SK-N-SH treated with all-trans-retinoic acid at 6 μM for 48 hours (cell line): ENCODE measurements around the gene TBATA.

Source experiments
- ISL1 ChIP-seq: fragments of 250-450 bp; sonication (Bioruptor Pico); IDR thresholded peaks from 2 replicates; pipeline ENCODE4 v2.1.2; 2022; ENCODE audit warnings: mild to moderate bottlenecking, moderate library complexity
- RARB ChIP-seq: fragments of 250-450 bp; sonication (Bioruptor Pico); IDR thresholded peaks from 2 replicates; pipeline ENCODE4 v1.8.0; 2021; ENCODE audit warnings: mild to moderate bottlenecking, moderate library complexity
- ZNF70 ChIP-seq: fragments of 450-650 bp; formaldehyde crosslinking; IDR thresholded peaks from 2 replicates; pipeline ENCODE4 v1.5.0; 2020; ENCODE audit warnings: mild to moderate bottlenecking, moderate library complexity
- TF ChIP-seq, protein P1 (sequence below): fragments of 250-450 bp; sonication (Bioruptor Pico); IDR thresholded peaks from 2 replicates; pipeline ENCODE4 v1.8.0; 2020; ENCODE audit warnings: mild to moderate bottlenecking, moderate library complexity, borderline replicate concordance
- TF ChIP-seq, protein P2 (sequence below): fragments of 250-450 bp; sonication (Bioruptor Pico); IDR thresholded peaks from 2 replicates; pipeline ENCODE4 v1.5.1; 2020; ENCODE audit warnings: low read depth, mild to moderate bottlenecking, moderate library complexity

GRCh38 chr10:70784016-70784415, 1.2 kb downstream of the TBATA start:
- no peak for TF ChIP-seq RARB (CRISPR knock-in tag)
- TF ChIP-seq, protein P1, sequence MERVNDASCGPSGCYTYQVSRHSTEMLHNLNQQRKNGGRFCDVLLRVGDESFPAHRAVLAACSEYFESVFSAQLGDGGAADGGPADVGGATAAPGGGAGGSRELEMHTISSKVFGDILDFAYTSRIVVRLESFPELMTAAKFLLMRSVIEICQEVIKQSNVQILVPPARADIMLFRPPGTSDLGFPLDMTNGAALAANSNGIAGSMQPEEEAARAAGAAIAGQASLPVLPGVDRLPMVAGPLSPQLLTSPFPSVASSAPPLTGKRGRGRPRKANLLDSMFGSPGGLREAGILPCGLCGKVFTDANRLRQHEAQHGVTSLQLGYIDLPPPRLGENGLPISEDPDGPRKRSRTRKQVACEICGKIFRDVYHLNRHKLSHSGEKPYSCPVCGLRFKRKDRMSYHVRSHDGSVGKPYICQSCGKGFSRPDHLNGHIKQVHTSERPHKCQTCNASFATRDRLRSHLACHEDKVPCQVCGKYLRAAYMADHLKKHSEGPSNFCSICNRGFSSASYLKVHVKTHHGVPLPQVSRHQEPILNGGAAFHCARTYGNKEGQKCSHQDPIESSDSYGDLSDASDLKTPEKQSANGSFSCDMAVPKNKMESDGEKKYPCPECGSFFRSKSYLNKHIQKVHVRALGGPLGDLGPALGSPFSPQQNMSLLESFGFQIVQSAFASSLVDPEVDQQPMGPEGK (CRISPR knock-in tag), result no peak
- no peak for TF ChIP-seq ISL1 (CRISPR knock-in tag)
- TF ChIP-seq, protein P2, sequence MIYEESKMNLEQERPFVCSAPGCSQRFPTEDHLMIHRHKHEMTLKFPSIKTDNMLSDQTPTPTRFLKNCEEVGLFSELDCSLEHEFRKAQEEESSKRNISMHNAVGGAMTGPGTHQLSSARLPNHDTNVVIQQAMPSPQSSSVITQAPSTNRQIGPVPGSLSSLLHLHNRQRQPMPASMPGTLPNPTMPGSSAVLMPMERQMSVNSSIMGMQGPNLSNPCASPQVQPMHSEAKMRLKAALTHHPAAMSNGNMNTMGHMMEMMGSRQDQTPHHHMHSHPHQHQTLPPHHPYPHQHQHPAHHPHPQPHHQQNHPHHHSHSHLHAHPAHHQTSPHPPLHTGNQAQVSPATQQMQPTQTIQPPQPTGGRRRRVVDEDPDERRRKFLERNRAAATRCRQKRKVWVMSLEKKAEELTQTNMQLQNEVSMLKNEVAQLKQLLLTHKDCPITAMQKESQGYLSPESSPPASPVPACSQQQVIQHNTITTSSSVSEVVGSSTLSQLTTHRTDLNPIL (CRISPR knock-in tag), result no peak
- TF ChIP-seq ZNF70 (CRISPR knock-in tag), result no peak
